ENCODE data around the gene ANKRD30A. TPM values are rescaled to one million over a fixed set of nuclear protein-coding genes. Genes with fewer than 3 reads are reported as not detected.
"Not testable (repeated sequence)": the region's sequence is repeated elsewhere in the genome, so short reads cannot be mapped to it uniquely, and the experiment has no call there.

The ANKRD30A gene
- total RNA-seq, 1 experiment from 2014 or later = not detected

DNA sequence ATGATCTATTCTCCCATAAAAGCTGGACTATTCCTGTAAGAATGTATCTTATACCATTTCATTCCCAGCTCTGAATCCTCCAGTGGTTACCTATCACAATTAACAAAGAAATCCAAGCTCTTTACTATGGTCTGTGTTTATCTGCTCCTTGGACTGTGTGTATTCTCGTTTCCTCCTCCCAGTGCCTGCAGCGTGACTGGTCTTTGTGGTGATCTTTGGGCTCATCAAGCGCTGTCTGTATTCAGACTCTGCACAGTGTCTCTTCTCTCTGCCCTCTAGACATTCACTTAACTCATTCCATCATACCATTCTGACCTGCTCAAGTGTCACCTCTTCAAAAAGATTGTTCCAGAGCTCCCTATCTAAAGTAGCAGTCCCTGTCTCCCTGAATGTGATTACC, 130.4 kb downstream of the ANKRD30A start:
- DNase-seq (ENCODE audit: low read depth) = not testable (repeated sequence)

- DNase-seq (ENCODE audit: low read depth) = no peak
Observed at GRCh38 chr10:37263304-37263703, 137.9 kb downstream of the ANKRD30A start.

DNA sequence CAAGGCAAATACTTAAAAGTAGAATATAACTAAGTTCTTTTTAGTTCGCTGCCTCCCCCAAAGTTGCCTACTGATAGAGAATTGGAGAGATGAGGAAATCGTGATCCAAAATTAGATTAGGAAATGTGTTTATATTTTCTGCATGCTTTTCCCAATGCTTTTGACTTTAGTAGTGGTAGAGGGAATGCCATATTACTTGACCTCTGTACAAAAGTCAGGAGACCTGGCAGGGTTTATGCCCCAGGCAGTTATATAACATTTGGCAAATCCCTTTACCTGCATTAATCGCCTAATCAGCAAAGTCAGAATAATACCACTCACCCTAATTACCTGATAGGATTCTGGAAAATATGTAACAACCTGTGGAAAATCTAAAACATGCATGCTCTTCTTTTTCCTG, 142.9 kb downstream of the ANKRD30A start:
- DNase-seq (ENCODE audit: low read depth) = no peak

DNA sequence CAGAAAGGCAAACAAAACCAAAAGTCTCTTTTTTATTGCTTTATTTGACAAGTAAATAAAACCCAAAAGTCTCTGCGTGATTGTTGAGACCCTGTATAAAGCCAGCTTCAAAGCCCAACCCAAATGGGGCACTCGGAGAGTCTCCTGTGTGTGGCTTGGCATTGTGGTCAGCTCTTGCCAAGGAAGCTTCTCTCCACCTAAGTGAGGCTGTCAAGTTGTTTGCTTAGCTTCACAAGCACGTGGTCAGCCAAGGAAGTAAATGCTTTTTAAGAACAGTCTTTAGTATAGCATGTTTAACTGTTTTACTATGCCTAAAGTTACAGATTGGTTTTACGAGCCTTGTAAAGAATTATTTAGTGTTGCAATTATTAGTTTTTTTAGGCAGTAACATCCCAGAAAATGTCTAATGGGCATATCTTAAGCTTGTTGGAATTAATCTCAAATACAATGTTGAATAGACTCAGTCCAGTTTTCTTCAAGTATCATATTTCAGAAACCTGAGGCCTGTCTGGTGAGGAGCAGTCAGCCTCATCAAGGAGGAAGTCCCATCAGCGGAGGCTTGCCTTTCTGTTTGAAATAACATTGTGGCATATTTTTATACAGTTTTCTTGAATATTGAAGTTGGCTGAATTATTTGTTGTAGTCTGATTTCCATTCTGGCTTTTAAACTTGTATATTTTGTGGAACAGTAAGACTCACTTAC, 144.3 kb downstream of the ANKRD30A start:
- DNase-seq (ENCODE audit: low read depth) = no peak

DNA sequence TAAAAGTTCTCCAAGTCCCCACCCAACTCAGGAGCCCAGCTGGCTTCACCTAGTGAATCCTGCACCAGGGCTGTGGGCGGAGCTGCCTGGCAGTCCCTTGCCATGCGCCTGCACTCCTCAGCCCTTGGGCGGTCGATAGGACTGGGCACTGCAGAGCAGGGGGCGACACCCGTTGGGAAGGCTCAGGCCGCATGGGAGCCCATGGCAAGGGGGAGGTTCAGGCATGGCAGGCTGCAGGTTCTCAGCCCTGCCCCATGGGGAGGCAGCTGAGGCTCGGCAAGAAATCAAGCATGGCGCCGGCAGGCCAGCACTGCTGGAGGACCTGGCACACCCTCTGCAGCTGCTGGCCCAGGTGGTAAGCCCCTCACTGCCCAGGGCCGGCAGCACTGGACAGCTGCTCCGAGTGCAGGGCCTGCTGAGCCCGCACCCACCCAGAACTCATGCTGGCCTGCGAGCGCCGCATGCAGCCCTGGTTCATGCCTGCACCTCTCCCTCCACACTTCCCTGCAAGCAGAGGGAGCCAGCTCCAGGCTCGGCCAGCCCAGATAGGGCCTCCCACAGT, 149.9 kb downstream of the ANKRD30A start:
- no peak for DNase-seq (ENCODE audit: low read depth)

DNA sequence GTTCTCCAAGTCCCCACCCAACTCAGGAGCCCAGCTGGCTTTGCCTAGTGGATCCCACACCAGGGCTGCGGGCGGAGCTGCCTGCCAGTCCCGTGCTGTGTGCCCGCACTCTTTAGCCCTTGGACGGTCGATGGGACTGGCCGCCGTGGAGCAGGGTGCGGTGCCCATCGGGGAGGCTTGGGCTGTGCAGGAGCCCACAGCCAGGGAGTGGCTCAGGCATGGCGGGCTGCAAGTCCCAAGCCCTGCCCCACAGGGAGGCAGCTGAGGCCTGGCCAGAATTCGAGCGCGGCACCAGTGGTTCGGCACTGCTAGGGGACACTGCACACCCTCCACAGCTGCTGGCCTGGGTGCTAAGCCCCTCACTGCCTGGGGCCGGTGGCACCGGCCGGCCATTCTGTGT, 159.7 kb downstream of the ANKRD30A start:
- DNase-seq (ENCODE audit: low read depth) = no peak

- peak; percentile 2 for DNase-seq (ENCODE audit: low read depth)
Observed at GRCh38 chr10:37289833-37290464, 164.6 kb downstream of the ANKRD30A start.

- no peak for DNase-seq (ENCODE audit: low read depth)
Observed at GRCh38 chr10:37301271-37301670, 175.9 kb downstream of the ANKRD30A start.

DNA sequence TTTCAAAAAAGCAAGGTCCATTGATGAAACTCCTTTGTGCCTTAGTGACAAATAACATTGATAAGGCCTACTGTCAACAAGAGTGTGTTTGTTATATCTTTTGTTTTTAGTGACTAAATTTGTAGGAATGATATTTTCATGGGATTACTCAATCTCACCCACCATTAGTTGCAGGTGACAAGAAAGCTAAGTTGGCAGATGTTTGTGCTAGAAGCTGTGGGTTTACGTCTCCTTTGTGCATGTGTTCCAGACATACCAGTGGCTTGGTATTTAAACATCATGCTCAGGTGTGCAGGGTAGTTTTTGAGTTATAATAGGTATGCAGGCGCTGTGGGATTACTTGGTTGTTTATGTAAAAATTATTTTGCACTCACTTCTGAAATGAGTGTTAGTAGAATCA, 178.6 kb downstream of the ANKRD30A start:
- DNase-seq (ENCODE audit: low read depth) = no peak

- DNase-seq (ENCODE audit: low read depth) = no peak
Observed at GRCh38 chr10:37314350-37314749, 189.0 kb downstream of the ANKRD30A start.

- no peak for DNase-seq (ENCODE audit: low read depth)
Observed at GRCh38 chr10:37314862-37315261, 189.5 kb downstream of the ANKRD30A start.

DNA sequence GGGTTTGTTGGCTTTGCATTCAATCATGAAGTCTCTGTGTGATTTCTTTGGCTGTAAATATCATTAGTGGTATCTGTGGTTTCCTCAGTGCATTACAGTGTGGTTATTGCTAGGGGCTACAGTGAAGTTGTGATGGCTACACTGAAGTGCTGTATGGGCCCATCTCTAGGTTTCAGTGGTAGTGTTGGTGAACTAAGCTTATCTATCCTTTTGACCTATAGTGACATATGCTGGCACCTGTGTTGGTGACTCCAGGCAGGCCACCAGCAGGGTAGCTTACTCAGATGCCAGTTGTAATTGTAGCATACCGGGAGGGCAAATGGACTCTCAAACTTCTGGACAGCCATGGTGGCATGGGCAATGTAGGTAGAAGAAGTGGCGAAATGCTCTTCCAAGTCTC, 219.0 kb downstream of the ANKRD30A start:
- DNase-seq (ENCODE audit: low read depth) = no peak

DNA sequence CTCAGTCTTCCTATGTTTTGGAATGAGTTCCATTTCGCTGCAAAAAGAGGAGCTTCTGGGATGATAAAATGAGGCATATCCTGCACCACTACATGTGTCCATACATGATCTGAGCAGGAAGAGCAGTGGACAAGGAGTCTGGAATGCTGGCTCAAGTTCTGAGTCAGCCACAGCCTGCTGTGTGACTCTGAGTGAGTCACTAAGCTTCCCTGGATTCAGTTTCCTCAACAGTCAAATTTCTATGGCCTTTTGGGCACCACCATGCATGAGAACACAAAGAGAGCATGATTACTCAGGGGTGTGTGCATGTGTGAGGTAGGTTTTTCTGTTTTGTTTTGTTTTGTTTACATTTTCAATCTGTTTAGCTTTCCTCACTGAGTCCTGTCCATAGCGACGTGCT, 254.6 kb downstream of the ANKRD30A start:
- DNase-seq (ENCODE audit: low read depth) = peak; percentile 22

DNA sequence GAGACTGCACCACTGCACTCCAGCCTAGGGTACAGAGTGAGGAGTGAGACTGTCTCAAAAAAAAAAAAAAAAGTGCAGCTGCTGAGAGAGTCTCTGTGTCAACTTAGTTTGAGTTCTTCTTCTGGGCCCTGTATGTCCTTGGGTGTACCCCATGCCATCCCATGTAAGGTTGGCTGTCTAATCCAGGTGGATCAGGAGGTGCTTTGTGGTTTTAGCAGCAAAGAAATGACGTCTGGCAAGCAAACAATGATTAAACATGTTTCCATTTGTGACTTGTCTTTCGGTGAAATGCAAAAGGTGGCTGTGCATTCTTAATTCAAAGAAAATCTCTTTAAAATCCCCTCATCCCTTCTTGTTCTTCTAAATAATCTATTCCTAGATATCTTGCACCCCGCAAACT, 255.9 kb downstream of the ANKRD30A start:
- DNase-seq (ENCODE audit: low read depth) = no peak

GRCh38 chr10:37384923-37385322, 259.5 kb downstream of the ANKRD30A start:
- DNase-seq (ENCODE audit: low read depth) = no peak

DNA sequence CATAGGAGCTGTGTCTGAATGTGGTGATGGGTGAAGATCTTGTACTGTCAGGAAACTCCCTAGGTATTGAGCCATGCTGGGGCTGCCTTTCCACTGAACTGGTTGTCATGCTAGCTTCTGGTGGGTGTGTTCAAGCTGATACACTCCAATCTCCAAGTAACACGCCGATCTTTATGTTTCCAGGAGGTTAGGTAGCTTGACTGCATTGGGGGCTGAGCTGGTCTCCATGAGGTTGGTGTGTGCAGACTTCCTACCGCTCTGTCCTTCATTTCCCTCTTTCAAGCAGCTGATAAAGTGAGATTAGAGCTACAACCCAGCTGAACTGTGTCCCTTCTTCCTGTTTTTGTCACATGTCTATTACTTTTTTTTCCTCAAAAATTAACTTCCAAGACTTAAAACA, 265.5 kb downstream of the ANKRD30A start:
- DNase-seq (ENCODE audit: low read depth) = no peak

GRCh38 chr10:37400774-37401173, 275.4 kb downstream of the ANKRD30A start:
- not testable (repeated sequence) for DNase-seq (ENCODE audit: low read depth)

- DNase-seq (ENCODE audit: low read depth) = no peak
Observed at GRCh38 chr10:37401225-37401624, 275.8 kb downstream of the ANKRD30A start.

DNA sequence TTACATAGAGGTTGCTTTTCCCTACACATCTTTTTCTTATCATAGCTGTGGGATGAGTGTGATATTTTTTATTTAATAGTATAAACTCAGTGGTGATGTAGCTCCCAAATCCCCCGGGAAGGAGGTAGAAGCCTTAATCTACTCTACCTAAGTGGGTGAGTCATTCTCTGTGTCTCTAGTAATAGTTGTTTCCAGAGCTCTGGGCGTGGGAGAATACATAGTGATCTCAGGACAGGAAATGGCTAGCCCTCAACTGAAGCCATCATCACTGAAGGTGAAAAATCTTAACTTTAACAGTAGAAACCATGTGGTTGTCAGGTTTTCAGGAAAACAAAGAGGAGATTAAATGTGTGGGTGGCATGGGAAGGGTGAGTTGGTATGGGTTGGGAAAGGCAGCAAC, 278.4 kb downstream of the ANKRD30A start:
- no peak for DNase-seq (ENCODE audit: low read depth)
